ENCODE results near the gene PSMD5. TPM values are rescaled to one million over a fixed set of nuclear protein-coding genes. Genes with fewer than 3 reads are reported as not detected.

PSMD5 gene
- total and polyA plus RNA-seq, 9 of the 15 experiments (the other 6 are each of a cell fraction or from before 2014, with no cell fraction given): 46.4 to 148 (median 76.3) TPM

GRCh38 chr9:120792898-120793765, 49.6 kb downstream of the PSMD5 start, which contains the start of gene FBXW2 (continued):
- TF ChIP-seq ETV6 (IDR thresholded peaks at IDR 0.05; ENCODE audit: borderline replicate concordance in 1 of 2, low read depth in 2 of 2, low read length in 1 of 2) (peak in 1 of 2 experiments; percentile 53; a peak in 1 of 4 replicates), ETV6 (CRISPR knock-in tag; IDR thresholded peaks at IDR 0.05; ENCODE audit: borderline replicate concordance) (no peak), ZBTB17 (CRISPR knock-in tag; IDR thresholded peaks at IDR 0.05) (peak; percentile 87), NR3C1 (CRISPR knock-in tag; IDR thresholded peaks at IDR 0.05) (no peak), HDAC1 (IDR thresholded peaks at IDR 0.05) (peak in 1 of 2 experiments; percentile 89; a peak in 2 of 4 replicates), POLR2G (IDR thresholded peaks at IDR 0.05; ENCODE audit: low read depth, low read length) (peak; percentile 98), TAF7 (tag; IDR thresholded peaks at IDR 0.05) (no peak; the same call in none of the 2 replicates), XRCC3 (IDR thresholded peaks at IDR 0.05) (no peak), HNRNPK (IDR thresholded peaks at IDR 0.05; ENCODE audit: low read depth, low read length, poor library complexity, severe bottlenecking) (peak; percentile 79), XRCC4 (IDR thresholded peaks at IDR 0.05; ENCODE audit: extremely low read depth, insufficient read depth, insufficient read length) (no peak), ZNF639 (CRISPR knock-in tag; conservative IDR thresholded peaks at IDR 0.05 in 1 of 2, IDR thresholded peaks at IDR 0.05 in 1 of 2) (peak in 1 of 2 experiments; percentile 100; a peak in 2 of 4 replicates), SPI1 (IDR thresholded peaks at IDR 0.05; ENCODE audit: borderline replicate concordance, low read depth, low read length) (peak; percentile 77), LARP7 (IDR thresholded peaks at IDR 0.05) (peak; percentile 91; the same call in 1 of the 2 replicates), RFX1 (IDR thresholded peaks at IDR 0.05) (no peak), ZNF764 (CRISPR knock-in tag; IDR thresholded peaks at IDR 0.05; ENCODE audit: low read depth) (no peak), GATA2 (CRISPR knock-in tag; IDR thresholded peaks at IDR 0.05) (no peak), ZC3H11A (IDR thresholded peaks at IDR 0.05; ENCODE audit: low read depth, low read length) (peak; percentile 73; the same call in 1 of the 2 replicates), OTX1 (CRISPR knock-in tag; IDR thresholded peaks at IDR 0.05) (peak; percentile 81; the same call in 1 of the 2 replicates), ATF6 (CRISPR knock-in tag; IDR thresholded peaks at IDR 0.05) (0 out of 2 replicates have a peak, but pooled peaks have one; percentile 40), PRDM10 (IDR thresholded peaks at IDR 0.05; ENCODE audit: partially characterized antibody) (peak; percentile 49), CSDE1 (IDR thresholded peaks at IDR 0.05) (peak; percentile 50 to 61; a peak in 2 of 4 replicates)
